ENCODE measurements around the gene SLC7A1.
A peak's percentile ranks its signal among the peaks of the same experiment; 100 is the strongest.

SLC7A1 gene

GRCh38 chr13:29525757-29526156 is 69.7 kb downstream of the SLC7A1 start:
- peaks cover 12% of the 10 kb centered on the region for H3K4me1 Mint-ChIP-seq
- H3K36me3 Mint-ChIP-seq (ENCODE audit: low read depth), result peaks cover 26% of the 10 kb centered on the region
- TF ChIP-seq, protein P1, sequence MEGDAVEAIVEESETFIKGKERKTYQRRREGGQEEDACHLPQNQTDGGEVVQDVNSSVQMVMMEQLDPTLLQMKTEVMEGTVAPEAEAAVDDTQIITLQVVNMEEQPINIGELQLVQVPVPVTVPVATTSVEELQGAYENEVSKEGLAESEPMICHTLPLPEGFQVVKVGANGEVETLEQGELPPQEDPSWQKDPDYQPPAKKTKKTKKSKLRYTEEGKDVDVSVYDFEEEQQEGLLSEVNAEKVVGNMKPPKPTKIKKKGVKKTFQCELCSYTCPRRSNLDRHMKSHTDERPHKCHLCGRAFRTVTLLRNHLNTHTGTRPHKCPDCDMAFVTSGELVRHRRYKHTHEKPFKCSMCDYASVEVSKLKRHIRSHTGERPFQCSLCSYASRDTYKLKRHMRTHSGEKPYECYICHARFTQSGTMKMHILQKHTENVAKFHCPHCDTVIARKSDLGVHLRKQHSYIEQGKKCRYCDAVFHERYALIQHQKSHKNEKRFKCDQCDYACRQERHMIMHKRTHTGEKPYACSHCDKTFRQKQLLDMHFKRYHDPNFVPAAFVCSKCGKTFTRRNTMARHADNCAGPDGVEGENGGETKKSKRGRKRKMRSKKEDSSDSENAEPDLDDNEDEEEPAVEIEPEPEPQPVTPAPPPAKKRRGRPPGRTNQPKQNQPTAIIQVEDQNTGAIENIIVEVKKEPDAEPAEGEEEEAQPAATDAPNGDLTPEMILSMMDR (IDR thresholded peaks at IDR 0.05; ENCODE audit: unreplicated experiment in 3 of 3), result no peak
- H3K9me3 Mint-ChIP-seq, result no peaks in the 10 kb centered on the region
- no peak overlapping the region for H3K27ac Mint-ChIP-seq
- no peaks in the 10 kb centered on the region for H3K27me3 Mint-ChIP-seq (ENCODE audit: low read depth)
- H3K4me3 Mint-ChIP-seq, result no peak overlapping the region

- H3K4me1 Mint-ChIP-seq, result peaks cover 11% of the 10 kb centered on the region
Measured at GRCh38 chr13:29524641-29525040, 70.8 kb downstream of the SLC7A1 start.

DNA sequence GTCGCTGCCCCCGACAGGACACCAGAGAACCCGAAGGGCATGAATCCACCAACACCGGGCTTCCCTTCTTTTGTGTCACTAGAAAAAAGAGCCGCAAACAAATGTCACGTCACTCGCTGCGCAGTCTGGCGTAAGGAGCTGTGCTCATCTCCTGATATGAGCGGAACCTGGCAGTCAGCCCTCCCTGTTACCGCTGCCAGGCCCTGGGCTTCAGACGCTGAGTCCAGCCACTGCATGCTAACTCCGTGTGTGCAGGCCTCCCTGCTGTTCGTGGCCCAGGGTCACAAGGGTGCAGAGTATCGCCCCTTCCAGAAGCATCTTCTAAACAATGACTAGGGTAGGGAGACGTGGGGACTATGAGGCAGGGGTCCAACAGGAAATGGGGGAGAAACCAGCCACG is 71.3 kb downstream of the SLC7A1 start:
- Mint-ChIP-seq H3K27ac (no peak overlapping the region), H3K4me1 (peaks cover 11% of the 10 kb centered on the region), H3K36me3 (ENCODE audit: low read depth) (peaks cover 13% of the 10 kb centered on the region)

More at GRCh38 chr13:29524641-29525040, 70.8 kb downstream of the SLC7A1 start:
- TF ChIP-seq, protein P1 (IDR thresholded peaks at IDR 0.05; ENCODE audit: unreplicated experiment in 3 of 3), result no peak
- Mint-ChIP-seq H3K9me3 (no peaks in the 10 kb centered on the region), H3K27me3 (ENCODE audit: low read depth) (no peaks in the 10 kb centered on the region), H3K36me3 (ENCODE audit: low read depth) (peaks cover 18% of the 10 kb centered on the region), H3K4me3 (no peak overlapping the region), H3K27ac (no peak overlapping the region)

DNA sequence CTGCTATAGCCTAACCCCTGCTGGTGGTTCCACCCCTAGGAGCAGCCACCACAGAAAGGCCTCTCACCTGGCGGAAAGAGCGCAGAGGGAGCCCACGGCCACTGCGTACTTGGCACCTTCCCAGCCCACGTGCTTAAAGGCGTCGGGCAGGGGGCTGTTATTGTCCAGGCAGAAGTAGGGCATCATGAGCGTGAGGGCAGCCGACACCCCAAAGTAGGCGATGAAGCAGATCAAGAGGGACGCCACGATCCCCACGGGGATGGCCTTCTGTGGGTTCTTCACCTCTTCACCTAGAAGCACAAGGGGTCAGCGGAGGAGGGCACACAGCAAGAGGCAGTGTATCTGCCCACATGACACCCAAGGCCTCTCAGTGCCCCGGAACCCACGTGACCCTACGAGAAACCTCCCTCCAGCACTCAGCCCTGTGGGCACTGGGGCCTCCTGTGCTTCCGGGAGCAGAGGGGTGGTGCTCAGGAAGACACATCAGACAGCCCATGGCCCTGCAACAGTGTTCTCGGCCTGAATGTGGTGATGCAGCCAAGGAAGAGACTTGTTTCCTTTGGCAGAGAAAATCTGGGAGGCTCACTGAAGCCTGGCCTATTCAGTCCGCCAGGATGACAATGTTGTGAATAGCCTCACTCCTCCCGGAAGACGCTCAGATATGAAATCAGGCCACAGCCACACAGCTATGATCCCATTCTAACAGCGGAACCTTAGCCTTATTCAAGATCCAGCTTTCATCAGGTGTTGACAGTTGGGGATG is 72.1 kb downstream of the SLC7A1 start:
- H3K36me3 Mint-ChIP-seq (ENCODE audit: low read depth), result peaks cover 10% of the 10 kb centered on the region
- peaks cover 11% of the 10 kb centered on the region for H3K4me1 Mint-ChIP-seq
- TF ChIP-seq, protein P1 (IDR thresholded peaks at IDR 0.05; ENCODE audit: unreplicated experiment in 3 of 3), result no peak
- H3K27ac Mint-ChIP-seq, result peak overlapping the region in 1 of 3 experiments; percentile 46
- no peak overlapping the region for H3K4me3 Mint-ChIP-seq
- H3K9me3 Mint-ChIP-seq, result no peaks in the 10 kb centered on the region
- no peaks in the 10 kb centered on the region for H3K27me3 Mint-ChIP-seq (ENCODE audit: low read depth)

More for the DNA sequence above, 71.3 kb downstream of the SLC7A1 start:
- Mint-ChIP-seq H3K27me3 (ENCODE audit: low read depth) (no peaks in the 10 kb centered on the region), H3K4me3 (no peak overlapping the region), H3K9me3 (no peaks in the 10 kb centered on the region)
- TF ChIP-seq, protein P1 (IDR thresholded peaks at IDR 0.05; ENCODE audit: unreplicated experiment in 3 of 3), result no peak

DNA sequence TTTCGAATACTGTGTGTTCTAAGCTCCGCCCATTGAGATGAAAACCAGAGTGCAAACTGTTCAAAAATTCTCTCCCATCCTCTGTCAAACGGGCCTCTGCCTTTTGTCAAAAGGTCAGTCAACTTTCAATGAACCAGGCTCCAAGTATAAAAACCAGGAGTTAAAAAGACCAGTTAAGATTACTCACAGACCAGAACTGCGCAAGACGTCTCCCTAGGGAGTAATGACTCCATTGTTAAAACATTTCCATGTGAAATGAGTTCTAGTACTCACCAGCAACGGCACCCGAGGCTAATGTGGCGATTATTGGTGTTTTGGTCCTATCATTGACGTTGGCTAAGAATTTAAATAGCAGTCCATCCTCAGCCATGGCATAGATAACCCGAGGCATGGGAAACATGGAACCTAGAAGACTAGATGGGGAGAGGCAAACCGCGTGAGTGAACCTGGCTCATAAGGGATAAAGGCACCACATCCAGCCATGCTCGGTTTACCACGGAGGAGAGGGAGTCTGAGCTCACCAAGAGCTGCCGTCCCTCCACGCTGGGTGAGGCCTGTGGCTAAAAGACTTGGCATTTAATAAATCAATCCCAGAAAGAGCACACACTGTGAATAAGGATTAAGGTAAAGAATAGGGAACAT is 73.3 kb downstream of the SLC7A1 start:
- no peaks in the 10 kb centered on the region for H3K27me3 Mint-ChIP-seq (ENCODE audit: low read depth)
- no peak overlapping the region for H3K27ac Mint-ChIP-seq
- H3K9me3 Mint-ChIP-seq, result no peaks in the 10 kb centered on the region
- H3K4me3 Mint-ChIP-seq, result no peak overlapping the region
- TF ChIP-seq, protein P1 (IDR thresholded peaks at IDR 0.05; ENCODE audit: unreplicated experiment in 3 of 3), result no peak
- H3K36me3 Mint-ChIP-seq (ENCODE audit: low read depth), result peaks cover 18% of the 10 kb centered on the region
- H3K4me1 Mint-ChIP-seq, result peaks cover 11% of the 10 kb centered on the region

Data from nephron (organoid).